GM21786 (cell line): ENCODE results near the gene MRPL41.
"Not testable (repeated sequence)": the region's sequence is repeated elsewhere in the genome, so short reads cannot be mapped to it uniquely, and the experiment has no call there.

ENCODE experiments used
- ATAC-seq: cut with Tn5 transposase; IDR thresholded peaks from one replicate; pipeline ENCODE4 v1.9.1; 2021; ENCODE audit not compliant: unreplicated experiment

The MRPL41 gene

GRCh38 chr9:137521405-137521985 is 30.2 kb upstream of the MRPL41 start:
- no peak for ATAC-seq

GRCh38 chr9:137522746-137523455 is 28.8 kb upstream of the MRPL41 start:
- no peak for ATAC-seq

- ATAC-seq, result no peak
Observed at GRCh38 chr9:137524161-137524980, 27.3 kb upstream of the MRPL41 start.

- ATAC-seq, result no peak
Observed at GRCh38 chr9:137524981-137525317, 26.7 kb upstream of the MRPL41 start.

- no peak for ATAC-seq
Observed at GRCh38 chr9:137530331-137530730, 21.3 kb upstream of the MRPL41 start.

GRCh38 chr9:137531099-137531765 is 20.4 kb upstream of the MRPL41 start:
- ATAC-seq, result no peak

GRCh38 chr9:137532891-137533468 is 18.7 kb upstream of the MRPL41 start:
- ATAC-seq, result not testable (repeated sequence)

GRCh38 chr9:137534256-137535119 is 17.2 kb upstream of the MRPL41 start:
- ATAC-seq, result no peak

- no peak for ATAC-seq
Observed at GRCh38 chr9:137535120-137535428, 16.6 kb upstream of the MRPL41 start.

GRCh38 chr9:137536594-137537131 is 15.0 kb upstream of the MRPL41 start:
- not testable (repeated sequence) for ATAC-seq

GRCh38 chr9:137538058-137538457 is 13.6 kb upstream of the MRPL41 start:
- ATAC-seq, result no peak

- no peak for ATAC-seq
Observed at GRCh38 chr9:137540536-137540935, 11.1 kb upstream of the MRPL41 start.

GRCh38 chr9:137542486-137542885 is 9.2 kb upstream of the MRPL41 start:
- no peak for ATAC-seq

GRCh38 chr9:137543237-137543963 is 8.3 kb upstream of the MRPL41 start:
- ATAC-seq, result no peak

GRCh38 chr9:137544176-137544760 is 7.4 kb upstream of the MRPL41 start:
- ATAC-seq, result no peak

- no peak for ATAC-seq
Observed at GRCh38 chr9:137545123-137545522, 6.6 kb upstream of the MRPL41 start.

- ATAC-seq, result no peak
Observed at GRCh38 chr9:137547687-137548543, 3.8 kb upstream of the MRPL41 start.

- ATAC-seq, result no peak
Observed at GRCh38 chr9:137550231-137550621, 1.5 kb upstream of the MRPL41 start, which contains the start of gene PNPLA7. Gene PNPLA7, minus strand, starts transcription at chr9:137550402. Its CDS starts 205 bp downstream, at chr9:137550197.
